GM23338 (cell line): ENCODE results near the gene PSMA2.

ENCODE experiments used
- CTCF ChIP-seq, 2 experiments: fragments of 200-600 bp in 1 of 2; sonication (generic) in 1 of 2; conservative IDR thresholded peaks; 2 replicates each; pipeline versions ENCODE4 v1.5.1 to v1.6.1; 2016 to 2017; ENCODE audit warnings: antibody characterized with exemption in 2 of 2, low read depth in 2 of 2, mild to moderate bottlenecking in 2 of 2, moderate library complexity in 1 of 2
- EZH2 ChIP-seq: fragments of 200-600 bp; sonication (generic); IDR thresholded peaks from one replicate; pipeline ENCODE4 v1.8.0; 2017; ENCODE audit warnings: antibody characterized with exemption, mild to moderate bottlenecking, low read depth; ENCODE audit not compliant: unreplicated experiment

GRCh38 chr7:42924223-42924838 lies 7.6 kb downstream of the PSMA2 start:
- TF ChIP-seq CTCF (conservative IDR thresholded peaks at IDR 0.05; ENCODE audit: low read depth in 2 of 2) (no peak), EZH2 (no peak)
